Left kidney (tissue), 2 donors: ENCODE data around the gene TAPBPL. TPM values are rescaled to one million over a fixed set of nuclear protein-coding genes. Genes with fewer than 3 reads are reported as not detected.
"Not testable (repeated sequence)": the region's sequence is repeated elsewhere in the genome, so short reads cannot be mapped to it uniquely, and the experiment has no call there.

Experiments used
- DNase-seq: peaks from one replicate; pipeline ENCODE4 v3.0.0-alpha.2; 2013
- polyA plus RNA-seq: library from polyadenylated mRNA; unstranded; fragments of 120-200 nt; gene quantifications from one replicate; pipeline ENCODE4 v1.2.1, GENCODE V29; 2013; ENCODE audit not compliant: insufficient read length

The TAPBPL gene
- polyA plus RNA-seq, 1 donor, result 15.4 TPM

DNA sequence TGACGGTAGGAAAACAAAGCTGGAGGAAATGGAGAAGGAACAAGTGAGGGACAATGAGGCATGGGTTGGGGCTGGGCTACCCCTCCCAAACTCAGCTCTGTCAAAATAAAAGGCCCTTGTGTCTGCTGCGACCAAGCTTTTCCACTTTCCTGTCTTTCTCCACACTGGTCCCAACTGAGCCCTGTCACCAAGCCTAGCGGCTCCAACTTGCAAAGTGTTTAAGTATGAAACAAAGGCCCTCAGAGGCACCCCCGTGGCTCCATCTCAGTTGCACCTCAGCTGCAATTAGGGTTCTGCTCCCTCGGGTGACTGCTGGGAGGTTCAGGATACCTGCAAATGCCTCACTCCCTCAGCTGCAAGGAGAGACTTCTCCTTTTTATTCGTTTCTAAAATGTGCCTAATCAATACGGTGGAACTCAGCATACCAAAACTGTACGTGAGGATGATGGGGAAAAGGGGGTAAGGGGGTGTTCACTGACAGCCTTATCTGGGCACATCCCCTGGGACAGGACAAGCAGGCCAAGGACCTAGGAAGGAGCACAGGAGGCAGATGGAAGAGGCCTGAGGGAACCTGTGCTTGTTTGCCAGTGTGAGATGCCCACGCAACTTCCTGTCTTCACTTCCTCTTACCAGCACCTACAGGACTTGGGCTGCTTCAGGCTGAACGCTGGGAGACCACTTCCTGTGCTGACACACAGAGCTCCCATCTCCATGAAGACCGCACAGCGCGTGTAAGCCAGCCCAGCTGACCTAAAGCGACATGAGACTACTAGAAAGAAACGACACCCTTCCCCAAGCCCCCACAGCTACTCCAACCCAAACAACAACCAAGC, 9.8 kb downstream of the TAPBPL start:
- no peak for DNase-seq

DNA sequence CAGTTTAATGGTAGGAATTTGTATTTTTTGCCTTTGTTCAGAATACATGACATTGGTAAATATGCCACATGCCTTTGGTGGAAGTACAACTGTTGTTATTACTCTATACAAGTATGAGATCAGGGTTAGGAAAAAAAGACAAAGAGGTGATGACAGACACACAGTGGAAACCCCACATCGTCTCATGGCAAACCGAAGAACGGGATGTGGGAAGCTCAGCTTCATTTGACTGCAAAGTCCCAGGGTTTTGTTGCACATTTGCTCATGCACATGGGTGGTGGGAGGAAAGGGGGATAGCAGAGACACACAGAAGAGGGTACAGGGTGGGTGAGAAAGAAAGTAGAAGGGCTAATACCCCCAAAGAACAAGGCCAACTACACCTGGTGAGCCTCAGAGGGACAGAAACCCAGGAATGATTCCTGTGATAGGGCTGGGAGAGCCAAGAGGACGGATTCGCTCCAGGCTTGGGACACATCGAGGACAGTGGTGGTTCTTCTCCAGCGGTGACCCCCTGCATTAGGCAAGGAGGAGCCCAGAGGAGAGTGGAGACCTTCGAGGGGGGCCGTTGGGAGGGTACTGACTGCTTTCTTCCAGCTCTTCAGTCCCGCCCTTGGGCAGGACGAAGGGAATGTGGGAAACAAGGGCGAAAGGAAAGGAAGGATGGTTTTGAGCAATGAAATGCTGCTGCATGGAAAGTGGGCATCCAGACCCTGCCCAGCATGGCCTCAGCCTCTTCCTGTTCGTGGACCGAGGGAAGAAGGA, 10.6 kb downstream of the TAPBPL start:
- no peak for DNase-seq

DNA sequence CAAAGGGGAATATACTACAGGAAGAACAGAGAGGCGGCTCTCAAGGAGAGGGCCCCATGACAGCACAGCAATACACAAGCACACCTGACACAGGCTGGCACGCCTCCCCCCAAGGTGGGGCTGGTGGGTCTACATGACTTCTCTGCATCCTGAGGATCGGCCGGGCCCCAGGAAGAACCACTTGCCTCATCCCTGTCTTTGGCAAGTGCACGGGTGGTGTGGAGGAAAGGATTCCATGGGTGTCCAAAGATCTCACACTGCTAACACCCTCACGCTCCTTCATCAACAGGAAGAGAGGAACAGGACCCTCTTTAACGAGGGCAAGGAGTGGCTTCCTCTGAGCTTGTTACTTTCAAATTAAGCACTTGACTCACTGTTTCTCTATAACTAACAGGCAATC, 11.4 kb downstream of the TAPBPL start:
- no peak for DNase-seq

DNA sequence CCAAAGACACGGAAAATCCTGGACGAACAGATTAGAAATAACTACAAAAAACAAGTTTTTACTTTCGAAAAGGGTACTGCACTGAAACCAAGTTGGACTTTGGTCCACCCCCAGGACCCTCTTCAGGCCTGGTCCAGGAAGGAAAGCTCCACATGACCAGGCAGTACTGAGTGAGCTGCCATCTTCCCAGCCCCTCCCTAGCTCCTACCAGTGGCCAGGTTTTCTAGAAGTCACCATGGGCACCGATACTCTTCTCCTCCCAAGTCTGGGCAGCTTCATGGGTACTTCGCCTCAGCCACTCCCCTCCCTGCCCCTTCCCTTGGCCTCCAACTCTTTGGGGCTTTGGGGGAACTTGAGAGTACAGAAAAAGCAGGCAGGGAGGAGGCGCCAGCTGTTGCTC, 12.0 kb downstream of the TAPBPL start:
- no peak for DNase-seq

DNA sequence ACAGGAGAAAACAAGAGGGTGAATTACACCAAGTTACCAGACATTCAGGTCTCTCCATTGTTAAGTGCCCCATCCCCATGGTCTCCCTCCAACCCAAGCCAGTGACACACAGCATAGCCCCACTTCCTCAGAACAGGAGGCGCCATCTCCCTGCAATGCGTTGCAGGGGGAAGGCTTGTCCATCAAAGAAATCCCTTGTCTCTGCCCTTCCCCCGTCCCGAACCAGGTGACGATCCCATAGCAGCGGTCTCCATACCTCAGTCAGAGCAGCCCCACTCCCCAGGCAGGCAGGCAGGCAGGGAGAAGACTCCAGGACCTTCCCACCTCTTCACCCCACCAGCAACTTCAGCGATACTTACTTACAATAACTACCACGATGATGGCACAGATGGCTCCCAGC, 12.7 kb downstream of the TAPBPL start:
- DNase-seq, result no peak

DNA sequence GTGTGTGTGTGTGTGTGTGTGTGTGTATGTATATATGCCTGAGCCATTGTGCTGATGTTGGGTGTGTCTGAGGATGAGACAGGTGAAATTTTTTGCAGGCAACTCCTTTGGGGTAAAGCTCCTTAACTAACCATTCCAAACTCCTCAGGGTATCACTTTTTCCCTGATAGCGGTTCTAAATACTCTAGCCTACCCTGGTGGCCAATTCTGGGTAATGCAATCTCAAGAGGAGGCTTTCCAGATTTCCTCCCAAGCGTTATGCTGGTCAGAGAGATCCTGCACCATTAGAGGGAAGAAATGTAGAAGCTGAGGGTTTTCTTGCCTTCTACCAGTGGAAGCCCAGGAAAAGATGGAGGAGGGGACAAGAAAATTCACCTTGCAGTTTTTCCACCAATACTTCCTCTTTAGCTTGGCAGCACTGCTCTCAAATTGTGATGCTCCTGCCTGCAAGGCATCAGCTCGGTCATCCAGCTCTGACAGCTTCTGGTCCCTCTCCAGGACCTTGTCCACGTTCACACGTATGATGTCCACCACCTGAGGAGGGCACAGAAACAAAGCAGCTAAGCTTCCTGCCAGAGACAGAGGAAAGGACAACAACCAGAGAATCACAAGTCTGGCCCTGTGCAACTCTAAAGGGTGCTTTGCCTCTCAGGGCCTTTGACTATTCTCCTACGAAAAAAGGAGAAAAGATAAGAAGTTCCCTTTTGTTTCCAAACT, 13.8 kb downstream of the TAPBPL start:
- peak; percentile 74 for DNase-seq

DNA sequence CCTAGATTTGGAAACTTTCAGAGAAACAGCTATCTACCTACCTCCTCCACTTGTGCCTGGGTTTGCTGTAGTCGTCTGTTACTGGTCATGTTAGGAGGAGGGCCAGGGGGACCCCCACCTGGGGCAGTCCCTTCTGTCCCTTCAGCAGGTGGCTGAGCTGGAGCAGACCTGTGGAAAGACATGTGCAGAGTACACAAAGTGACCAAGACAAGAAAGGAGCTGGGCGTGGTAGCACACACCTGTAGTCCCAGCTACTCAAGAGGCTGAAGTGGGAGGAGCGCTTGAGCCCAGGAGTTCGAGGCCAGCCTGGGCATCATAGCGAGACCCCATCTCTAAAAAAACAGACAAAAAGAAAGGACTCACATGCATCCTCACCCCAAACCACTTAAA, 14.3 kb downstream of the TAPBPL start:
- DNase-seq, result no peak

DNA sequence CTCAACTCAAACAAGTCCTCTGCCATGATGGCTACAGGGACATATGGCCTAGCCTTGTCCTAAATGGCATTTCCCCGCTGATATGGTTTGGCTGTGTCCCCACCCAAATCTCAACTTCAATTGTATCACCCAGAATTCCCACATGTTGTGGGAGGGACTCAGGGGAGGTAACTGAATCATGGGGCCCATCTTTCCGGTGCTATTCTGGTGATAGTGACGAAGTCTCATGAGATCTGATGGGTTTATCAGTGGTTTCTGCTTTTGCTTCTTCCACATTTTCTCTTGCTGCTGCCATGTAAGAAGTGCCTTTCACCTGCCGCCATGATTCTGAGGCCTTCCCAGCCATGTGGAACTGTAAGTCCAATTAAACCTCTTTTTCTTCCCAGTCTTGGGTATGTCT, 14.9 kb downstream of the TAPBPL start:
- not testable (repeated sequence) for DNase-seq

DNA sequence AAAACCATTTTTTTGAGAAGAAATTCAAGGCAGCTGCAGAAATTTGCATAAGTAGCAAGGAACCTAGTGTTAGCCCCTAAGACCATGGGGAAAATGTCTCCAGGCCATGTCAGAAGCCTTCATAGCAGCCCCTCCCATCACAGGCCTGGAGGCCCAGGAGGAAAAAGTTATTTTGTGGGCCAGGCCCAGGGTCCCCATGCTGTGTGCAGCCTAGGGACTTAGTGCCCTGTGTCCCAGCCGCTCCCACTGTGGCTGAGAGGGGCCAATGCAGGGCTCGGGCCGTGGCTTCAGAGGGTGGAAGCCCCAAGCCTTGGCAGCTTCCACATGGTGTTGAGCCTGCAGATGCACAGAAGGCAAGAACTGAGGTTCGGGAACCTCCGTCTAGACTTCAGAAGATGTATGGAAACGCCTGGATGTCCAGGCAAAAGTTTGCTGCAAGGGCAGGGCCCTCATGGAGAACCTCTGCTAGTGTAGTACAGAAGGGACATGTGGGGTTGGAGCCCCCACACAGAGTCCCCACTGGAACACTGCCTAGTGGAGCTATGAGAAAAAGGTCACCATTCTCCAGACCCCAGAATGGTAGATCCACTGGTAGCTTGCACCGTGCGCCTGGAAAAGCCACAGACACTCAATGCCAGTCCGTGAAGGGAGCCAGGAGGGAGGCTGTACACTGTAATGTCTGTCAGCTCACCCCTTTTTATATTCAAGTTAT, 15.9 kb downstream of the TAPBPL start:
- DNase-seq, result not testable (repeated sequence)

DNA sequence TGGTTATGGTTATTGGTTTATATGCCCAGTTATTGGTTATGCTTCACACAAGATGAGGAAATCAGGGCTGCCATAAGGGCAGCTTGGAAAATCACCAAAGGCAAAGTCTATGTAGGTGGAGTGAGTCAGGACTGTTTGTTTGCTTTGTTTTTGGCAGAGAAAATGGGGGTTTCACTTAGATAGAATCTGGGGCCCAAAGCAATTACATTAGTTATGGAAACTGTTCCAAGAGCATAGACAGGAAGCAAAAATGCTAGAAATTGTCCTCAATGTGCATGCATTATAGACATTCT, 16.4 kb downstream of the TAPBPL start:
- no peak for DNase-seq

DNA sequence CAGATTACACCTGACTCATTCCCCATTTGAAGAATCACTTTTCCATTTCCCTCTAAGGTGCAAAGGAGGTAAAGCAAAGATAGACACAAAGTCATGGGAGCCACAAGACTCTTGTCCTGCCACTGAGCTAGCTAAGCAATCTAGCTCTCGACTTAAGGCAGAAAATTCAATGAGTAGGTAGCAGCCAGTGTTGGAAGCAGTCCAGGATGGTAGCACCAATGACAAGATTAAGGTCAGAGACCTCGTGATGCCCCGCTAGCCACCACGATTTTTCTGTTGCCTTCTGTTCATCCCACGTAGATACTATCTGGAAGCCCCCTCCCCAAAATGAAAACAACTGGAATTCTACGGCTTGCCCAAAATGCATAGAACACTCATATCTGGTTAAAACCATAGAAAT, 17.2 kb downstream of the TAPBPL start:
- no peak for DNase-seq

DNA sequence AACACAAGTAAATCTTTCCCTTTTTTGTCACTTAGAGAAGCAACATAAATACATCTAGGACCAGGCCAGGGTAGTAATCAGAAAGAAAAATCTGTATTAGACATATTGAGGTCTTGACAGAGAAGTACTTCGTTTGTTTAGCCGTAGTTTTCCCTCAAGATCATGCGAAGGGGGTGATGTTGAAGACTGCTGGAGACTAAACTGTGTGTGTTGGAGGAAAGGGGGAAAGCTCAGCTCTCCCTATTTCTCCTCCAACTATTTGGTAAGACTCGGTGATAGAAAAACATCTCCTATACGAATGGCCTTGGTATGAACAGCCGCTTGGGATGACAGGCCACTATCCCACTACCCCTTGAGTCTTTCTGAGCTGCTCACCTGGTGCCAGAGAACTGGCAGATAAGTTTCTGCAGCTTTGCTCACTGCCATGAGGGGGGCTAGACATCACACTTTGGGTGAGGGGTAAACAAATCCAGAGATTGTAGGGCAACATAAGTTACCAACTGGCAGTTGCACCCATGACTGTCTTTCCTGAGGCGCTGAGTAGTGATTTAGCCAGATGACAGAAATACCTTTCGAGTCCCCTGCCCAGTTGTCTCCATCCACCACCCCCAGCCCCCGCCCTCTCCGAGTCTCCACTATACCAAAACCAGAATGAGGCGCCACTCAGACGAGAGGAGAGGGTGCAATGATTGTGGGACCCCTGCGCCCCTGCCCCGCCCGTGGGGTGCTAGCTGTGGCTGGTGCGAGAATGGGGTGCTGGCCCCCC, 17.9 kb downstream of the TAPBPL start:
- no peak for DNase-seq

DNA sequence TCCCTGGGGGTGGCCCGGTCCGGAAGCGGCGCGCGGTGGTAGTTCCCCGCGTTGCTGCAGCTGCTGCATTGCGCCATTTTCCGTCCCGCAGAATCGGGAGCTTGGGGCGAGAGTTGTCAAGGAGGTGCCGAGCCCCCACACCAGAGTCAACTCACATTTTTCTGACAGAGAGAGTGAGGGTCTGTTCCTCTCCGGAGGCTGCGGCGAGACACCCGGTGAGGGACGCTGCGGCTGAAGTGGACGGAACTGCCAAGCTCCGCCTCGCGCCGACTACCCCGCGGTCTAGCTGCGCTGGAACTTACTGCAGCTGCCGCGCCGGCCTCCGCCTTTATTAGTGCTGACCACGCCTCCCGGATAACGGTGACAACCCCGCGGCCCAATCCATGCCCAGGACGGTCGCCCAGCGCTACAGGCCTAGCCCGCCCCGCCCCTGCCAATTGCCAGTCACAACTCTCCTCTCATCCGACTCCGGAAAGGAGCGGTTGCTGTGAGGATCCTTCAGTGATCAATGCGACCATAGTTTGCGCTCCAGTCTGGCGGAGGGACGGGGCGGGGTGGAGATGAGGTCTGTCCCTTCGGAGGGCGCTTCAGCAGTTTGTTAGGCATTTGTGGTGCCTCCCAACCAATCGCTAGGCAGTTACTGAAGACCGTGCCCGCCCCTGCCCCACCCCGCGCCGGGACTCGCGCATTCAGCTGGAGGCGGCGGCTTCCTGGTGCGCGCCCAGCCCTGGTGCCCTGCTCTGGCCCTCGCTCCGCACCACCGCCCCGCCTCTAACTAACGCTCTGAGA, 18.7 kb downstream of the TAPBPL start, which contains the start of gene VAMP1:
TSS of gene VAMP1 (minus strand) at position 303 of the 789 bp plus-strand sequence. CDS start at position 157, 146 bp downstream.
- peak; percentile 94 for DNase-seq

DNA sequence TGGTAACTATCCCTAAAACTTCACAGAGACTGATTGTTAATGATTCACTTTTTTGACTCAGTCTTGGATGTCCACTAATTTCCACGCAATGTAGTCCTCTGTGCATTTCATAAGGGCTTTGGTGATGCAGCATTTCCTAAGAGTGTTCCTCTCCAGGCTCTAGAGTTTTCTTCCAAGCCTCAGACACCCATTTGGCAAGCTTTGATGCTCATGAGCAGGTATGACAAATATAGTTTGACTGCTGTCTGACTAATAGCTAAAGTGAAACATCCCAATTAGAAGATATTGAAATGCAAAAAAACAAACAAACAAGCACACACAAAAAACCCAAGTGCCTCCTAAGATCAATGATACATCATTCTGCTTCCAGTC, 20.1 kb downstream of the TAPBPL start:
- DNase-seq, result no peak

DNA sequence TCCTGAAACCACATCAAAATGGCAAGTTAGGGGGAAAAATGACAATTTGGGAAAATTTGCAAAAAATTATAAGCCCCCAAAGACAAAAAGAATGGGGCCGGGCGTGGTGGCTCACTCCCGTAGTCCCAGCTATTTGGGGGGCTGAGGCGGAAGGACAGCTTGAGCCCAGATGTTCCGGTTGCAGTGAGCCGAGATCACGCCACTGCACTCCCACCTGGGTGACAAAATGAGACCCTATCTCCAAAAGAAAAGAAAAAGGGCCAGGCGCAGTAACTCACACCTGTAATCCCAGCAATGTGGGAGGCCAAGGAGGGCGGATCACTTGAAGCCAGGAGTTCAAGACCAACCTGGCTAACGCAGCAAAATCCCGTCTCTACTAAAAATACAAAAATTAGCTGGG, 20.6 kb downstream of the TAPBPL start:
- no peak for DNase-seq

DNA sequence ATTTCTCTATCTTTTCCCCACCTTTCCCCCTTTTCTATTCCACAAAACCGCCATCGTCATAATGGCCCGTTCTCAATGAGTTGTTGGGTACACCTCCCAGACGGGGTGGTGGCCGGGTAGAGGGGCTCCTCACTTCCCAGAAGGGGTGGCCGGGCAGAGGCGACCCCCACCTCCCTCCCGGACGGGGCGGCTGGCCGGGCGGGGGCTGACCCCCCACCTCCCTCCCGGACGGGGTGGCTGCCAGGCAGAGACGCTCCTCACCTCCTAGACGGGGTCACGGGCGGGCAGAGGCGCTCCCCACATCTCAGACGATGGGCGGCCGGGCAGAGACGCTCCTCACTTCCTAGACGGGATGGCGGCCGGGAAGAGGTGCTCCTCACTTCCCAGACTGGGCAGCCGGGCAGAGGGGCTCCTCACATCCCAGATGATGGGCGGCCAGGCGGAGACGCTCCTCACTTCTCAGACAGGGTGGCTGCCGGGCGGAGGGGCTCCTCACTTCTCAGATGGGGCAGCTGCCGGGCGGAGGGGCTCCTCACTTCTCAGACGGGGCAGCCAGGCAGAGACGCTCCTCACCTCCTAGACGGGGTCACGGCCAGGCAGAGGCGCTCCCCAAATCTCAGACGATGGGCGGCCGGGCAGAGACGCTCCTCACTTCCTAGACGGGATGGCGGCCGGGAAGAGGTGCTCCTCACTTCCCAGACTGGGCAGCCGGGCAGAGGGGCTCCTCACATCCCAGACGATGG, 23.6 kb downstream of the TAPBPL start:
- not testable (repeated sequence) for DNase-seq

DNA sequence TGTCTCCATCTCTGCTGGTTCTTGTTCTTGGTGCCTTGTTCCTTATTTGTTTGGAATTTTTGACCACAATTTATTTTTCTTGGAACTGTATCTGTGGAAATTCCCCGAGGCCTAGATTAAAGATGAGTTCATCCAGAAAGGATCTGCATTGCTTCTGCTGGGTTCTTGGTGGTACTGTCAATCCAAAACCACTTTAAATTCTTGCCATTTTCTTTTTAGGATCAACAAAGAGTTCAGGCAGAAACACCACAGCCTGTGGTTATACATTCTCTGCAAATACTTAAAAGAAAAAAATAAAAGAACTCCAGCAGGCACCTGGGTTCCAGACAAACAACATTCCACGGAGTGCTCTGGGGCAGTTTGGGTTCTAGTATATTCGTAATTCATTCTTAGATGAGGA, 24.6 kb downstream of the TAPBPL start:
- no peak for DNase-seq

DNA sequence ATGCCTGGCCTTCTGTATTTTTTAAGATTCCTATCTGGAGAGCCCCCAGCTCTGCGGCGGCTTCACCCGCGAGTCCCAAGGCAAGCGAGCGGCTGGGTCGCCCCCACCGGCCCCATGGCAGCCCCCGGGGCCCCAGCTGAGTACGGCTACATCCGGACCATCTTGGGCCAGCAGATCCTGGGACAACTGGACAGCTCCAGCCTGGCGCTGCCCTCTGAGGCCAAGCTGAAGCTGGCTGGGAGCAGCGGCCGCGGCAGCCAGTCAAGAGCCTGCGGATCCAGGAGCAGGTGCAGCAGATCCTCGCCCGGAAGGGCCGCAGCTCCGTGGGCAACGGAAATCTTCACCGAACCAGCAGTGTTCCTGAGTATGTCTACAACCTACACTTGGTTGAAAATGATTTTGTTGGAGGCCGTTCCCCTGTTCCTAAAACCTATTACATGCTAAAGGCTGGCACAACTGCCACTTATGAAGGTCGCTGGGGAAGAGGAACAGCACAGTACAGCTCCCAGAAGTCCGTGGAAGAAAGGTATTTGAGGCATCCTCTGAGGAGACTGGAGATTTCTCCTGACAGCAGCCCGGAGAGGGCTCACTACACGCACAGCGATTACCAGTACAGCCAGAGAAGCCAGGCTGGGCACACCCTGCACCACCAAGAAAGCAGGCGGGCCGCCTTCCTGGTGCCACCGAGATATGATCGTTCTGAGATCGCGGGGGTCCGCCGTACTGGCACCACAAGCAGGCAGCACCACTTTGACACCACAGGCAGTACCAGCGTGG, 25.9 kb downstream of the TAPBPL start:
- not testable (repeated sequence) for DNase-seq

DNA sequence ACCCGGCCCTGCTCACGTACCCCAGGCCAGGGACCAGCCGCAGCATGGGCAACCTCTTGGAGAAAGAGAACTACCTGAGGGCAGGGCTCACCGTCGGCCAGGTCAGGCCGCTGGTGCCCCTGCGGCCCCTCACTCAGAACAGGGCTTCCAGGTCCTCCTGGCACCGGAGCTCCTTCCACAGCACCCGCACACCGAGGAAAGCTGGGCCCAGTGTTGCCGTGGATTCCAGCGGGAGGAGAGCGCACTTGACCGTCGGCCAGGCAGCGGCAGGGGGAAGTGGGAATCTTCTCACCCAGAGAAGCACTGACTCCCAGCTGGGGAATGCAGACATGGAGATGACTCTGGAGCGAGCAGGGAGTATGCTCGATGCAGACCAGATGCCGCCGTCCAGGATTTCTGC, 26.6 kb downstream of the TAPBPL start:
- DNase-seq, result no peak
